Occipital lobe (tissue), 2 donors: ENCODE data around the gene TINCR. TPM values are rescaled to one million over a fixed set of nuclear protein-coding genes. Genes with fewer than 3 reads are reported as not detected.

ENCODE experiments used
- DNase-seq: peaks from one replicate; lab custom pipeline; 2025; lab: John Stamatoyannopoulos, UW
- total RNA-seq: library from RNA; depleted of rRNA; stranded (reverse); fragments of >200 nt; gene quantifications from one replicate; pipeline ENCODE4 v1.2.3, GENCODE V29; 2014

Gene TINCR
- total RNA-seq, 1 donor from 2014 or later = 0.31 TPM

GRCh38 chr19:5588906-5589676 lies 21.3 kb upstream of the TINCR start:
- DNase-seq = no peak

GRCh38 chr19:5588441-5588840 lies 20.7 kb upstream of the TINCR start:
- no peak for DNase-seq

- no peak for DNase-seq
These were observed 19.9 kb upstream of the TINCR start for GRCh38 chr19:5587661-5588060.

GRCh38 chr19:5587071-5587455 lies 19.3 kb upstream of the TINCR start:
- DNase-seq = no peak

GRCh38 chr19:5586300-5587070 lies 18.7 kb upstream of the TINCR start:
- DNase-seq = no peak

GRCh38 chr19:5585461-5586299 lies 17.9 kb upstream of the TINCR start:
- no peak for DNase-seq

- DNase-seq = no peak
These were observed 12.4 kb upstream of the TINCR start for GRCh38 chr19:5580161-5580571.

- DNase-seq = no peak
These were observed 11.9 kb upstream of the TINCR start for GRCh38 chr19:5579697-5580096.

GRCh38 chr19:5579286-5579685 lies 11.5 kb upstream of the TINCR start:
- DNase-seq = no peak

GRCh38 chr19:5578097-5578846 lies 10.5 kb upstream of the TINCR start:
- DNase-seq = no peak

- DNase-seq = no peak
These were observed 7.8 kb upstream of the TINCR start for GRCh38 chr19:5575590-5575989.

GRCh38 chr19:5572556-5573286 lies 5.0 kb upstream of the TINCR start:
- no peak for DNase-seq

- no peak for DNase-seq
These were observed 4.0 kb upstream of the TINCR start for GRCh38 chr19:5571777-5572176.

- DNase-seq = no peak
These were observed 236 bp upstream of the TINCR start for GRCh38 chr19:5567970-5568407.

GRCh38 chr19:5564930-5565329 lies 2.8 kb downstream of the TINCR start:
- no peak for DNase-seq

- no peak for DNase-seq
These were observed 3.7 kb downstream of the TINCR start for GRCh38 chr19:5563935-5564612.

- DNase-seq = no peak
These were observed 4.7 kb downstream of the TINCR start for GRCh38 chr19:5563008-5563431.

GRCh38 chr19:5562280-5562679 lies 5.5 kb downstream of the TINCR start:
- DNase-seq = no peak

- DNase-seq = no peak
These were observed 6.2 kb downstream of the TINCR start for GRCh38 chr19:5561559-5561958.

- no peak for DNase-seq
These were observed 7.6 kb downstream of the TINCR start for GRCh38 chr19:5560156-5560555.
